ENCODE measurements around the gene FOSB. TPM values are rescaled to one million over a fixed set of nuclear protein-coding genes. Genes with fewer than 3 reads are reported as not detected.

The FOSB gene
- total and polyA plus RNA-seq, 9 of the 15 experiments (the other 6 are each of a cell fraction or from before 2014, with no cell fraction given), result 0.11 to 2.7 (median 0.73) TPM

DNA sequence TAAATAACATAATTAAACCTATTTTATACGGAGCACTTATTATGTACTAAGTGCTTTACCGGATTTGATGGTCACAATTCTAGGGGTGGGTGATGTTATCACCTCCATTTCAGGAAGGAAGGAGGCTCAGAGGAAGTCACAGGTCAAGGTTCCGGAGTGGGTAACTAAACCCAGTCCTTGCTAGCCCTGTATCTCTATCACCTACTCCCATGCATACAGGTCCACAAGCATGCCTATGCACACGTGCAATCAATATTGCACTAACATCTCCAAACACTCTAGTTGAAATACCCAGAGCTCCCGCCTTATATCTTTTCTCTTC lies 17.8 kb upstream of the FOSB start (continued):
- TF ChIP-seq GABPA (tag; conservative IDR thresholded peaks at IDR 0.05; ENCODE audit: low read depth), result peak; percentile 51; the same call in 1 of the 2 replicates
- no peak for TF ChIP-seq TOE1 (IDR thresholded peaks at IDR 0.05; ENCODE audit: borderline replicate concordance)
- TF ChIP-seq TOE1 (CRISPR knock-in tag; IDR thresholded peaks at IDR 0.05; ENCODE audit: borderline replicate concordance, low read depth), result no peak
- no peak for TF ChIP-seq ATF7 (IDR thresholded peaks at IDR 0.05)
- no peak for TF ChIP-seq ZNF140 (CRISPR knock-in tag; IDR thresholded peaks at IDR 0.05)
- no peak for TF ChIP-seq GTF2A2 (tag; IDR thresholded peaks at IDR 0.05)
- TF ChIP-seq TBP (optimal IDR thresholded peaks at IDR 0.05; ENCODE audit: low read depth, low read length), result peak; percentile 63
- peak; percentile 47; the same call in 1 of the 2 replicates for TF ChIP-seq NR2C2 (CRISPR knock-in tag; IDR thresholded peaks at IDR 0.05)
- TF ChIP-seq NR2C2 (tag; IDR thresholded peaks at IDR 0.05), result peak; percentile 80; the same call in 1 of the 2 replicates
- TF ChIP-seq OTX1 (CRISPR knock-in tag; IDR thresholded peaks at IDR 0.05), result no peak
- peak; percentile 67 for TF ChIP-seq DPF2 (IDR thresholded peaks at IDR 0.05)
- TF ChIP-seq HMG20B (CRISPR knock-in tag; IDR thresholded peaks at IDR 0.05), result no peak
- peak; percentile 59 for TF ChIP-seq ELF1 (tag; IDR thresholded peaks at IDR 0.05)
- no peak for TF ChIP-seq TAL1 (IDR thresholded peaks at IDR 0.05)
- TF ChIP-seq XRCC3 (IDR thresholded peaks at IDR 0.05), result no peak
- TF ChIP-seq, protein P1, sequence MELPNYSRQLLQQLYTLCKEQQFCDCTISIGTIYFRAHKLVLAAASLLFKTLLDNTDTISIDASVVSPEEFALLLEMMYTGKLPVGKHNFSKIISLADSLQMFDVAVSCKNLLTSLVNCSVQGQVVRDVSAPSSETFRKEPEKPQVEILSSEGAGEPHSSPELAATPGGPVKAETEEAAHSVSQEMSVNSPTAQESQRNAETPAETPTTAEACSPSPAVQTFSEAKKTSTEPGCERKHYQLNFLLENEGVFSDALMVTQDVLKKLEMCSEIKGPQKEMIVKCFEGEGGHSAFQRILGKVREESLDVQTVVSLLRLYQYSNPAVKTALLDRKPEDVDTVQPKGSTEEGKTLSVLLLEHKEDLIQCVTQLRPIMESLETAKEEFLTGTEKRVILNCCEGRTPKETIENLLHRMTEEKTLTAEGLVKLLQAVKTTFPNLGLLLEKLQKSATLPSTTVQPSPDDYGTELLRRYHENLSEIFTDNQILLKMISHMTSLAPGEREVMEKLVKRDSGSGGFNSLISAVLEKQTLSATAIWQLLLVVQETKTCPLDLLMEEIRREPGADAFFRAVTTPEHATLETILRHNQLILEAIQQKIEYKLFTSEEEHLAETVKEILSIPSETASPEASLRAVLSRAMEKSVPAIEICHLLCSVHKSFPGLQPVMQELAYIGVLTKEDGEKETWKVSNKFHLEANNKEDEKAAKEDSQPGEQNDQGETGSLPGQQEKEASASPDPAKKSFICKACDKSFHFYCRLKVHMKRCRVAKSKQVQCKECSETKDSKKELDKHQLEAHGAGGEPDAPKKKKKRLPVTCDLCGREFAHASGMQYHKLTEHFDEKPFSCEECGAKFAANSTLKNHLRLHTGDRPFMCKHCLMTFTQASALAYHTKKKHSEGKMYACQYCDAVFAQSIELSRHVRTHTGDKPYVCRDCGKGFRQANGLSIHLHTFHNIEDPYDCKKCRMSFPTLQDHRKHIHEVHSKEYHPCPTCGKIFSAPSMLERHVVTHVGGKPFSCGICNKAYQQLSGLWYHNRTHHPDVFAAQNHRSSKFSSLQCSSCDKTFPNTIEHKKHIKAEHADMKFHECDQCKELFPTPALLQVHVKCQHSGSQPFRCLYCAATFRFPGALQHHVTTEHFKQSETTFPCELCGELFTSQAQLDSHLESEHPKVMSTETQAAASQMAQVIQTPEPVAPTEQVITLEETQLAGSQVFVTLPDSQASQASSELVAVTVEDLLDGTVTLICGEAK (IDR thresholded peaks at IDR 0.05), result peak; percentile 82
- TF ChIP-seq, protein P1 (CRISPR knock-in tag; IDR thresholded peaks at IDR 0.05), result no peak
- TF ChIP-seq, protein P2, sequence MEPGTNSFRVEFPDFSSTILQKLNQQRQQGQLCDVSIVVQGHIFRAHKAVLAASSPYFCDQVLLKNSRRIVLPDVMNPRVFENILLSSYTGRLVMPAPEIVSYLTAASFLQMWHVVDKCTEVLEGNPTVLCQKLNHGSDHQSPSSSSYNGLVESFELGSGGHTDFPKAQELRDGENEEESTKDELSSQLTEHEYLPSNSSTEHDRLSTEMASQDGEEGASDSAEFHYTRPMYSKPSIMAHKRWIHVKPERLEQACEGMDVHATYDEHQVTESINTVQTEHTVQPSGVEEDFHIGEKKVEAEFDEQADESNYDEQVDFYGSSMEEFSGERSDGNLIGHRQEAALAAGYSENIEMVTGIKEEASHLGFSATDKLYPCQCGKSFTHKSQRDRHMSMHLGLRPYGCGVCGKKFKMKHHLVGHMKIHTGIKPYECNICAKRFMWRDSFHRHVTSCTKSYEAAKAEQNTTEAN (CRISPR knock-in tag; IDR thresholded peaks at IDR 0.05), result no peak
- no peak for TF ChIP-seq DIDO1 (tag; IDR thresholded peaks at IDR 0.05; ENCODE audit: low read depth)
- TF ChIP-seq NCOA6 (IDR thresholded peaks at IDR 0.05), result no peak
- TF ChIP-seq XRCC4 (IDR thresholded peaks at IDR 0.05; ENCODE audit: extremely low read depth, insufficient read depth, insufficient read length), result no peak
- no peak for TF ChIP-seq ZNF197 (CRISPR knock-in tag; IDR thresholded peaks at IDR 0.05; ENCODE audit: low read depth)
- no peak for TF ChIP-seq ZNF436 (CRISPR knock-in tag; IDR thresholded peaks at IDR 0.05)
